RKO (cell line): ENCODE data around the gene TBPL2.
A peak's percentile ranks its signal among the peaks of the same experiment; 100 is the strongest.
"Not testable (repeated sequence)": the region's sequence is repeated elsewhere in the genome, so short reads cannot be mapped to it uniquely, and the experiment has no call there.

Experiments used
- DNase-seq: peaks from one replicate; pipeline ENCODE4 v3.0.0-alpha.2; 2016; ENCODE audit warnings: low spot score

TBPL2 gene

DNA sequence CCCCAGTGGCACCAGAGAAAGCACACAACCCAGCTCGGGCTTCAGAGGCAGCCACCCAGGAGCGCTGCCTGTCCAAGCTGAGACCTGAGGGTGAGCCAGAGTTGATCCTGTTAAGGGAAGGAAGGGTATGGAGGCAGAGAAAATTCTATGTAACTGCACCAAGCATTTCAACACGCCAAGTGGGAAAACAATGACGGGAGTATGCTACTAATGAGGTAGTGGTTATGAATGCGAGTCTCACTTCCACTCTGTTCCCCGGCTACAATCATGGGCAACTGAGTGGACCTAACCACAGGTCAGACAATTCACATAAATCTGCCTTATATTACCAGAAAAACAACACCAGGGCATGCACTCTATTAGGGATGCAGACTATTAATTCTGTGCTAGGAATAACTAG is 38.7 kb downstream of the TBPL2 start:
- no peak for DNase-seq

DNA sequence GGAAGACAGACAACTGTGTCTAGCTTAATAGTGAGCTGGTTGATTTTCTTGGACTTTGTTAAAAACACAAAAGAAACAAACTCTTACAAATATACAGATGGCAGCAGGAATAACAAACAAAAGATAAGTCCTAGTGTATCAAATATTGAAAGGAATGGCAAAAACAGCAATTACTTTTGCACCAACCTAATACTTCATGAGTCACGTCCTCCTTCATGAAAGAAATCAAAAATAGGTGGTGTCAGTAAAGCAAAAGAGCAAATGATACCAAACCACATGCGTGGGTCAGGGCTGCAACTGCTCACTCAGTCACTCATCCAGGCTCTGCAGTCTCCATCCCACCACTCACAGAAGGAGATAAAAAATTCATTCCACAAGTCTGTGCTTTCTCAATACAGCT is 40.6 kb downstream of the TBPL2 start:
- DNase-seq, result no peak

DNA sequence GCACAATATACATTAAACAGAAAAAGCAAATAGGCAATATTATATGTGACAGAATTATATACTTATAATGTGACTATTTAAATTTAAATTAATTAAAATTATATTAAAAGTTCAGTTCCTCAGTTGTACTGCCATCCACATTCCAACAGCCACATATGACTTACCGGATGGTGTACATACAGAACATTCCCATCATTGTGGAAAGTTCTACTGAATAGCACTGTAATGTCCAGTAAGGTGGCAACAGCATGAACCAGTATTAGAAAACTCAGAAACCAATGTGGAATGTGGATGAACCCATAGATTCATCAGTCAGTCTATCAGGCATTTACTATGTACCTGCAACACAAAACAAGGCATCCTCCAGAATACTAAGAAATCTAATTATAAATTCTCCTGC is 41.2 kb downstream of the TBPL2 start:
- no peak for DNase-seq

DNA sequence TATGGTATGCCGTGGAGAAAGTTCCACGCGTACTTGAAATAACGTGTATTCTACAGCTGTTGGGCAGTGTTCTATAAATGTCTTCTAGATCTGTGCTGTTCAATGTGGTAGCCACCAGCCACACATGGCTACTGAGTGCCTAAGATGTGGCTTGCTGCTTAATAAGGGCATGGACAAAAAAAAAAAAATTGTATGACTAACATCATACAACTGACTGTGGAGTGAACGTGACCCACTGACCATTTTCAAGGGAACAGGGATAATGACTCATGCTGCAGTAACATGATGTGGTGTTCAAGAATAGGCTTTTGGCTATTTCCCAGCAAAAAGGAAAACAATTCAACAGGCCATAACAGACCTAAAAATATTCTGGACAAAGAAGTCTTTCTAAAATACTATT is 41.7 kb downstream of the TBPL2 start:
- peak; percentile 96 for DNase-seq

DNA sequence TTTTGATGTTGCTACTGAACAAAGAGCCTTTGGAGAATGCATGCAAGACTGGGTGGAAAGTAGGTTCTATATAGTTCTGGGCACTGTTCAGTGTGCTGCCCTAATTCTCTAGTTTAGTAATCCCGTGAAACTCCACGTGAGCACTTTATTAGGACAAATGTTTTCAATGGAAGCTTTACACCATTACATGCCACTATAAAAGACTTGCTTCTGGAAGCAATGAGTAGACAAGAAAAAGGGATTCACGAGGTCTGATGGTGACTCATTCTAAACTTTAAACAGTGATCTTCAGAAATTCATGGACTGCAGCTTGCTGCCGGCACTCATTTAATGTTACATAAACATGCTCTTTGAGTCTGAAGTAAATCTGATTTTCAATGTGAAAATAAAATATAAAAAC is 51.1 kb downstream of the TBPL2 start:
- DNase-seq, result peak; percentile 24

DNA sequence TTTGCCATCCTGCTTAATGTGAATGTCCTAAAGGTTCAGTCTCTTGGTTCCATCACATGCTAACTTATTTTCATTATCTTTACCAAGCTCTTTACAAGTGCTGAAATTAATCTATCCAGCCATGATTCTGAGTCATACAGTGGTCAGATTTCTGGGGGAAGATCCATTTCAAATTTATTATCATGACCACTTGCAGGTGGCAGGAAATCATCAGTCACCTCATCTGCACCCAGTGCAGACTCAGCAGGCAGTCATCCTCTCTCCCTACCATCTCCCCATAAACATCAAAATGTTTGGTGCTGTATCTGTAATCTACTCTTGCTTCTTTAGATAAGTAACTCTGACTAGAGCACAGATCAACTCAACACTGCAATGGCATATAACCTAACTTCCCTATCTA is 52.3 kb downstream of the TBPL2 start:
- DNase-seq, result peak; percentile 80

DNA sequence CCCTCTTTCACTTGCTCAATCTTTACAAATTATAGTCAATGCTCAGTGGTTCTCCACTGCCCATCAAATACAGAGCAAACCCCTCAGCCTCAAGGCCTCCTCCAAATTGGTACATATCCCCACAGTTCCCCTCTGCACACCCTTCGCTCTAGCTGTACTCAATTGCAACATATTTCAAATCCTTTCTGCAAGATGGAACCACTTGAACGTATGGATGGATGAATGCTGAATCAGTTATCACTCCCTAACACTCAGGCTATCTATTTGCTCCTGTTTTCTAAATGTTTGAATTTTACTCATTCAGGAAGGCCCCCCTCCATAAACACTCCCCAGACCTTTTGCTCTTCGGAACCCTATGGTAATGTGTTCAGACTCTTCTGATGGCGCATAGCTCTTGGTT is 53.3 kb downstream of the TBPL2 start:
- DNase-seq, result no peak

DNA sequence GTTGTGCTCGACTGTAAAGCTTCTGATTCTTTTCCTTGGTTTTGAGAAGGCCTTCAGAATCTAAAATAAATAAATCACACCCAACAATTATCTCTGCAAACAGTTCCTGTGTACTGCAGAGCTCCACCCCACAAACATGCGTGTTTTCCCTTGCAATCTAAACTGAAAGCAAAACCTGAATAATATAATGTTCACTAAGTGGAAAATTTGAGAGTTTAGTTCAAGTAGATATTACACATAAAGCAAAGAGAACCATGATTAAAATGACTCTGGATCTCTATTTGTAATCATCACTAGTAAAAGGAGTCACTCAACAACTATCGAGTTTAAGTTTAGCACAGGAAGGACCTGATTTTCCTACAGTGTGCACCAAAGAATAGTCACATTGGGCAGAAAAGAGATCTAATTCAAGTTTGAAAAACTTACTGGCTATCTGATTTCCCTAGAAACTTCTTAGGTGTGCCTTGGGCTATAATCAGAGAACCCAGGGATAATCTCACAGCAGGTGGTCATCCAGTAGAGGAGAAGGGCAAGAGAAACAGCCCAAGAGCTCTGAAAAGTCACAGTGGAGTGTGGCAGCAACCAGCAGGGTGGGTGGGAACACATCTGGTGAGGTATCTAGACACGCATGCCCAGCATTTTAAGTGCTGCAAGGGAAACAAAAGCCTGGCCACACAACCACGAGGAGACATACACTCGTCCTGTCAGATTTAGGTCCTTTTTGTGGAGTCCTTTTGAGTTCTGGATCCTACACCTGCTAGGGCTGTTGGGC is 54.2 kb downstream of the TBPL2 start:
- no peak for DNase-seq

DNA sequence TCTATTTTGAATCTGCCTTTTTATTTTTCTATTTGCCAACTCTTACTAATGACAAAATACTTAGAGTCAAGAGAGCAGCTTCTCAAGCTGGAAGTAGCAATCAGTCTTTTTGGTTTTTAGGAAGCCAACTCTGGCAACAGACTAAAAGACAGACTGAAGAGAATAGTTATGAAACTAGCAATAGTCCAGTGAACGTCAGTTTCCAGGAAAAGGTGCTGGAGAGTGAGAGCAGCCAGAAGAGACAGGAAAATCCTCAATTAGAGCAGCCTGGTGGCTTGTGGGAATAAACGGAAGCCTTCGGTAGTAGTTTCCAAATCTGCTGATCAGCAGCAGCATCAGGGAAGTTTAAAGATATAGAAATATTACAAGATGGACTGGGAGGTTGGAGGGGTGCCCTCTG is 55.9 kb downstream of the TBPL2 start:
- no peak for DNase-seq

DNA sequence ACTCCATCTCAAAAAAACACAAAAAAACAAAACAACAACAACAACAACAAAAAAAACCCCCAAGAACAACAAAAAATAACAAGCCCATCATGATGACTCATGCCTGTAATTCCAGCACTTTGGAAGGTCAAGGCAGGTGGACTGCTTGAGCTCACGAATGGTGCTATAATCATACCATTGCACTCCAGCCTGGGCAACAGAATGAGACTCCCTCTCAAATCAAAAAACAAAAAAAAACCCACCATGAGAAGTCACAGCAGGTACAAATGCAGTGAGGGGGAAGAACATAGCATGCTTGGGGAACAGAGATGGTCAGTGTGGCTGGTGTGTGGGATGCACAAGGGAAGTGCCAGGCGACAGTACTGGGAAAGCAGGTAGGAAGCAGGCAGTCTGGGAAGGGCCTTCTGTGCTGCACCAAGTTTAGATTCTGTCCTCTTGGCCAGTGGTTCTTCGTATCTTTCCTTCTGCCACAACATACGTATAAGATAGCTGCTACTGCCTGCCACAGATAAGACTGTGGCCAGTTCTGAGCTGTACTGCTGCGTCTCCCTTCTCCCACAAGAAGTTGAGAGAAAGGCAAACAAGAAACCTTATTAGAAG is 56.8 kb downstream of the TBPL2 start:
- DNase-seq, result no peak

DNA sequence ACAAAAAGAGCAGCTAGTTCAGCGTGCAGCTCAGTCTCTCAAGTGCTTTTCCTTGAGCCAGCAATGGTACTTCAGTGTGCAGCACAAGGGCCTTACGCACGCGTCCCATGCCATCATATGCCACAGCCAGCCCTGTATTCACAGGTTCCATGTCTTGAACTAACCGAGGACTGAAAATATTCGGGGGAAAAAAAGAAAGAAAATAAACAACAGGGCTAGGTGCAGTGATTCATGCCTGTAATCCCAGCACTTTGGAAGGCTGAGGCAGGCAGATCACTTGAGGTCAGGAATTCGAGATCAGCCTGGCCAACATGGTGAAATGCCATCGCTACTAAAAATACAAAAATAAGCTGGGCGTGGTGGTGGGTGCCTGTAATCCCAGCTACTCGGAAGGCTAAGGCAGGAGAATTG is 57.4 kb downstream of the TBPL2 start:
- not testable (repeated sequence) for DNase-seq

DNA sequence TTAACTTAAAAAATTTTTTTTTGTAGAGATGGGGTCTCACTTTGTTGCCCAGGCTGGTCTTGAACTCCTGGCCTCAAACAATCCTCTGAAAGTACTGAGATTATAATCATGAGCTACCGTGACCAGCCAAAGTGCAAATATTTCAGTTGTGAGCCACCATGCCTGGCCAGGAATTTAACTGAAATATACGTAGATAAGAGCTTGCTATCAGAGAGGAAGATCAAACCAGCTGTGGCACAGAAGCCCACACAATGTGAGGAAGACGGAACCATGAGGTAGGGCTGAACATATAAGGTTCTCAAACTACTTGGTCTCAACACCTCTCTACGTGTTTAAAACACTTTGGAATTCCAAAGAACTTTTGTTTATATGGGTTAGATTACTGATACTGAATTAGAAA is 57.9 kb downstream of the TBPL2 start:
- DNase-seq, result no peak

DNA sequence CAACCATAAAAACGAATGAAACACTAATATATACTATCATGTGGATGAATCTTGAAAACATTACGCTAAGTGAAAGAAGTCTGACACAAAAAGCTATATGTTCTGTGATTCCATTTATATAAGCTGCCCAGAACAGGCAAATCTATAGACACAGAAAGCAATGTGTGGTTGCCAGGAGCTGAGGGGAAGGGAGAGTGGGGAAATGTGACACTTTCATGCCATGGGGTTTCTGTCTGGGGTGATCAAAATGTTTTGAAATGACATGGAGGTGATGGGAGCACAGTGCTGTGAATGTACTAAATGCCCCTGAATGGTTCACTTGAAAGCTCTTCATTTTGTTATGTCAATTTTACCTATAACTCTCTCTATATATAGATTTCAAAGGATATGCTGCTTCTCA is 58.9 kb downstream of the TBPL2 start:
- DNase-seq, result no peak

DNA sequence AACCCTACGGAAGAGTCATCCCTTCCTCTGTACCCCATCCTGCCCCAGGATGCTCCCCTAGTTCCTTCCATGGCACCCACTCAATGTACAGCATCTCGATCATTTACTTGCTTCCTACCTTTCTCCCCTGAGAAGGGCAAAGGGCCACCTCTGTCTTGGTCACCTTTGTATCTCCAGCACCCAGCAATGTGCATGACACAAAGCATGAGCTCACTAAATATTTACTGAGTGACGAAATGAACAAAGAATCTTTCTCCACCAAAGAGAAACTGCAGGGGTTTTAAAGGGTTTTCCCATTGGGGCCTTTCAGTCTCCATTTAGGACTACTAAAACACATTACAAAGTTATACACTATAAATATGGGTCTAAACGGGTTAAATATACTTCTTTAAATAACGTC is 59.4 kb downstream of the TBPL2 start:
- no peak for DNase-seq

DNA sequence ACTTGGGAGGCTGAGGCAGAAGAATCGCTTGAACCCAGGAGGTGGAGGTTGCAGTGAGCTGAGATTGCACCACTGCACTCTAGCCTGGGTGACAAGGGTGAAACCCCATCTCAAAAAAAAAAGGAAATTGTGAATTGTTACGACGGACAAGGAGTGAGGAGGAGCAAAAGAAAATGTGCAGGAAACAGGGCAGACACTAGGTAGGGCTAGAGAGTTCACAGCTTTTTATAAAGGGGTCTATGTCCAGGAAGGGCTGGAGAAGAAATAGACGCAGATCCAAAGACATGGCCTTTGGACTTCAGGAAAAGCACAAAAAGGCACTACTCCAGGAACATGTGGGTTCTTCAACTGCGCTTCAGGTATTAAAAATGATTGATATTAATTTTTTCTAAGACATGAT is 63.2 kb downstream of the TBPL2 start:
- DNase-seq, result no peak

DNA sequence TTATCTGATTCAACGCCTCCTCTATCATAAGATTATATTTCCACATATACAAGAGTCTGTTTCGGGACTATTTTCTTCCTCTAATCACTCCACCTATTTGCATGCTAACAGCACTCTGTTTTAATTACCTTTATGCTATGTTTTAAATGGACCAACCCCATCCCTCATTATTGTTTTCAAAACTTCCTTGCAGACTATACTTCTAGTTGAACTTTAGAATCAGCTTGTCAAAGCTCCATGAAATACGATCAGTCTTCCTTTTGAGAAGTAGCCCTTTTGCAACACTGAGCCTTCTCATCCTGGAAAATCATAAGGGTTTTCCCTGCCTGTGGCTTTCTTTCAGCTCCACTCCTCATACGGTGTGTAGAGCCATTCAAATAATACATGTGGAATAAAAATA is 65.6 kb downstream of the TBPL2 start:
- no peak for DNase-seq

DNA sequence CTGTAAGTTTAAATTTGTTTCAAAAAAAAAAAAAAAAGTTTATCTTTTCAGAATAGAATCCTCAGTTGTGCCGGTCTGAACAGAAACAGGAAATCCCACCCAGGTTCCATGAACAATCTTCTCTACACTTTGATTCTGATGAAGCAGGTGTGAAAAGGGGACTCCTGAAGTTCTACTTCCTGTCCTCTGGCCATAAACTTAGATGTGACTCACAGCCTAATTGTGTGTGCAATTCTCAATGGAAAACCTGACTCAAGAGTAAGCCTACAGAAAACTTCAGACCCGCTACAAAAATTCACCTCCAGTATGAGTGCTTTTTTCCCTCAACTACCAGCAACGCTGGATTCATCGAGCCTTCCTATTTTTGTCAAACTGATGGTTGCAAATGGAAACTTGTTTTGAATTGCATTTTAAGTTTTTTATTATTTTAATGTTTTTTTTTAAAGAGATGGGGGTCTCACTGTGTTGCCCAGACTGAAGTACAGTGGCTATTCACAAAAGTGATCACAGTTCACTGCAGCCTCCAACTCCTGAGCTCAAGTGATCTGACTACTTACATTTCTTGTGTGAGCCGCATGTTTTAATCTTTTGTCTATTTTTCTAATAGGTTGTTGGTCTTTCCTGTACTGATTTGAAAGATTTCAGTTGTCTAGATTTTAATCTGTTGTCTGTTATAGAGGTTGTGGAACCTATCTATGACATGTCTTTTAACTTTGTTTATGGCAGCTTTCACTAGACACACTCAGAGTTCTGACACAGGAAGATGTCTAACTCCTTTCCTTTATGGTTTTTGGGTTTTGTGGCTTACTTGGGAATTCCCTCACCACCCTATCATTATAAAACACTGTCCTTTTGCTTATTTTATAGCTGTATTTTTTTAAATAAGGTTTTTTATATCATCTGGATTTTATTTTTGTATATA is 66.4 kb downstream of the TBPL2 start:
- DNase-seq, result peak; percentile 75

DNA sequence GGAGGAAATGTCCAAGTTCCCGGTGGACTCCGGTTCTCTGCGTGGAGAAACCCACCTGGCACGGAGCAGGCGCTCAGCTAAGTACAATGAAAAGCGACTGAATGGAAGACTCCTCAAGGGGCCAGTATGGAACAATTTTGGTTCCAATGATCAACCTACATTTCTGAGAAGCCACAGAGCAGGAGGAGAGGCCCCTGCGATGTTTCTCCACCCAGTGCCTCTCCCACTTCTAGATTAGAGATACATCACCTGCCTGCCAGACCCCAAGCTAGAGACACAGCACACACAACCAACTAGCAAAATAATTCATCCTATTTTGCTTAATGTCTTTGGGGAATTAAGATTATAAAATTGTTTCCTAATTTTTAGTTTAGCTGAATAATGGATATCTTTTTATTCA is 67.6 kb downstream of the TBPL2 start:
- DNase-seq, result no peak

DNA sequence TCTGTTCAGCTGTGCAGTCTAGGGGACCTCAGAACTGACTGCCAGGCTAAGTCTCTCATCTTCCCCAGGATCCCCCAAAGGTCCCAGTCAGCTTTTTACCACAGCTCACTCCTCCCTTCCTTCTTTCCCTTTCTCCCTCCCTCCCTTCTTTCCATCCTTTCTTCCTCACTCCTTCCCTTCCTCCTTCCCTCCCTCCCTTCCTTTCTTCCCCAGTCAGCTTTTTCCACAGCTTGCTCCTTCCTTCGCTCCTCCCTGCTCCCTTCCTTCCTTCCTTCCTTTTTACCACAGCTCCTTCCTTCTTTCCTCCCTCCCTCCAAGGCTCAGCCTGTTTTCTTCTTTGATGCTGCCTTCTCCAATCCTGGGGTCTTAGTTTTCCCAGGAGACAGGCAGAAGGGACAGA is 68.0 kb downstream of the TBPL2 start:
- DNase-seq, result no peak

DNA sequence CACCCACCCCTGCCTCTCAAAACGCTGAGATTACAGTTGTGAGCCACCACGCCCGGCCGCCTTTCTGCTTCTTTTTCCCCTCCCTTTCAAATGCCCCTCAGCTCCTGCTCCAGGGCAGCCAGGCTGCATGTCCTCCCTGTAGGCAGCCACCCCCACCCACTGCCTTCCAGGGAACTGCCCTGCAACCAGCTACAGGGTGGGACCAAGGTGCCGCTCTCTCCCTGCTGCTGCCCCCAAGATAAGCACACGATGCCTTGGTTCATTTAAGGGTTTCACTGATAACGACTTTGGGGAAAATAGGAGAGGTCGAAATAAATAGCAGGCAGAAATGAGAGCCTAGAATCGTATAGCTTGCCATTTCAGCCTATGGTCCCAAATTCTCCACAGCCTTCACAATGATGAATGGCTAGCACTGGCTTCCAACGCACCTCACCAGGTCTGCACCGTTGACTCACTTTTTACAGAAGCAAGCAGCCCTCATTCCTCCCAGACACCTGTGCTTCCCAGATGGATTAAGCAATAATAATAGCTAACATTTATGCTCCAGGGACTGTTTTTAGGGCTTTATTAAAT is 69.4 kb downstream of the TBPL2 start:
- DNase-seq, result no peak

DNA sequence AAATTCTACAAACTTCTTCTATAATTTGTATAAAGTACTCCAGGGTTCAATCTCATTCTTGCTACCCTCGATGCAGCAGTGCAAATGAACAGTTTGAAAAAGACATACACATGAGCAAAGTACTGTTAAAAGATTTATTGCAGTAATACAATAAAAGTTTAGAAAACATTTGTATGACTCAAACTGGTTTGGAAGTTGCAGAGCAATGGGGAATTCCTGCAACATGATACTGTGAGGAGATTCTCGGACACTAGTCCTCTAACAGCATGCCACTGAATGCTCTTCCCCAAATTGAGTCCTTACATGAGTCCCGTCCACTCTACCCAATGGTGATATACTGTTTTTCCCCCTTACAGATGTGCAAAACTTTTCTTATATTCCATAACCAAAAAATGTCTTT is 74.1 kb downstream of the TBPL2 start:
- DNase-seq, result no peak
